Liver (tissue), 9 donors: Measurements from ENCODE around the gene PSMB2. TPM values are rescaled to one million over a fixed set of nuclear protein-coding genes. Genes with fewer than 3 reads are reported as not detected.
A peak's percentile ranks its signal among the peaks of the same experiment; 100 is the strongest.

Experiments used
- DNase-seq: peaks from one replicate; pipeline ENCODE4 v3.0.0-alpha.2; 2017; ENCODE audit warnings: low spot score
- H3K27ac ChIP-seq, 2 donors: one replicate each; pipeline ENCODE4 v1.7.0; 2013; ENCODE audit warnings: inconsistent platforms in 2 of 2, low read length in 2 of 2, control low read depth in 1 of 2, low read depth in 1 of 2, mild to moderate bottlenecking in 1 of 2
- H3K27me3 ChIP-seq, 4 donors: one replicate each; pipeline versions ENCODE4 v1.6.1 to v1.7.0; 2013; ENCODE audit warnings: low read length in 3 of 4, inconsistent platforms in 1 of 4, mild to moderate bottlenecking in 1 of 4, moderate library complexity in 1 of 4; ENCODE audit not compliant: control insufficient read depth in 4 of 4, insufficient read depth in 4 of 4
- H3K36me3 ChIP-seq, 4 donors: one replicate each; pipeline versions ENCODE4 v1.6.1 to v1.7.0; 2013; ENCODE audit warnings: low read length in 3 of 4, mild to moderate bottlenecking in 3 of 4, low read depth in 1 of 4, moderate library complexity in 1 of 4; ENCODE audit not compliant: control insufficient read depth in 4 of 4, insufficient read depth in 3 of 4
- H3K4me1 ChIP-seq, 4 donors: one replicate each; pipeline versions ENCODE4 v1.6.1 to v1.7.0; 2013; ENCODE audit warnings: low read length in 3 of 4, mild to moderate bottlenecking in 3 of 4, moderate library complexity in 1 of 4; ENCODE audit not compliant: control insufficient read depth in 4 of 4, insufficient read depth in 4 of 4
- H3K4me3 ChIP-seq, 3 donors: one replicate each; pipeline versions ENCODE4 v1.6.1 to v1.7.0; 2013; ENCODE audit warnings: low read length in 3 of 3, control low read depth in 1 of 3, low read depth in 1 of 3, mild to moderate bottlenecking in 1 of 3
- H3K9ac ChIP-seq, 2 donors: one replicate each; pipeline ENCODE4 v1.7.0; 2013; ENCODE audit warnings: low read length in 2 of 2, mild to moderate bottlenecking in 2 of 2, moderate library complexity in 2 of 2, control low read depth in 1 of 2, low read depth in 1 of 2
- H3K9me3 ChIP-seq, 4 donors: one replicate each; pipeline versions ENCODE4 v1.6.1 to v1.7.0; 2013; ENCODE audit warnings: low read length in 3 of 4; ENCODE audit not compliant: control insufficient read depth in 4 of 4
- ATF3 ChIP-seq: IDR thresholded peaks from 2 replicates; pipeline ENCODE4 v1.6.1; 2016; ENCODE audit warnings: antibody characterized with exemption
- EGR1 ChIP-seq, 2 donors: IDR thresholded peaks; 2 replicates each; pipeline ENCODE4 v1.6.1; 2016 to 2018; ENCODE audit warnings: antibody characterized with exemption in 2 of 2, low read depth in 2 of 2
- FOXA1 ChIP-seq: IDR thresholded peaks from 2 replicates; pipeline ENCODE4 v1.6.1; 2016; ENCODE audit warnings: antibody characterized with exemption
- GABPA ChIP-seq, 2 donors: IDR thresholded peaks in 1 of 2; conservative IDR thresholded peaks in 1 of 2; 2 replicates each; pipeline ENCODE4 v1.6.1; 2016; ENCODE audit warnings: antibody characterized with exemption in 2 of 2, mild to moderate bottlenecking in 1 of 2, moderate library complexity in 1 of 2
- HNF4A ChIP-seq, 2 donors: conservative IDR thresholded peaks; 2 replicates each; pipeline ENCODE4 v1.6.1; 2016; ENCODE audit warnings: antibody characterized with exemption in 2 of 2, mild to moderate bottlenecking in 2 of 2
- HNF4G ChIP-seq: IDR thresholded peaks from 2 replicates; pipeline ENCODE4 v1.6.1; 2016; ENCODE audit warnings: antibody characterized with exemption
- JUND ChIP-seq, 2 donors: IDR thresholded peaks; 2 replicates each; pipeline ENCODE4 v1.6.1; 2016; ENCODE audit warnings: antibody characterized with exemption in 2 of 2
- NR2F2 ChIP-seq: IDR thresholded peaks from 2 replicates; pipeline ENCODE4 v1.6.1; 2016; ENCODE audit warnings: antibody characterized with exemption
- RAD21 ChIP-seq, 2 donors: IDR thresholded peaks; 2 replicates each; pipeline ENCODE4 v1.6.1; 2016; ENCODE audit warnings: antibody characterized with exemption in 2 of 2, mild to moderate bottlenecking in 2 of 2
- SP1 ChIP-seq: IDR thresholded peaks from 2 replicates; pipeline ENCODE4 v1.6.1; 2018; ENCODE audit warnings: antibody characterized with exemption, mild to moderate bottlenecking
- TAF1 ChIP-seq: conservative IDR thresholded peaks from 2 replicates; pipeline ENCODE4 v1.6.1; 2016; ENCODE audit warnings: antibody characterized with exemption, mild to moderate bottlenecking
- YY1 ChIP-seq: IDR thresholded peaks from 2 replicates; pipeline ENCODE4 v1.6.1; 2016; ENCODE audit warnings: antibody characterized with exemption, mild to moderate bottlenecking
- WGBS: extraction: QIAGEN DNeasy Blood & Tissue Kit; methylation state at CpG from one replicate; pipeline ENCODE4 v1.1.7; 2013; 5-methylcytosine and 5-hydroxymethylcytosine counted together
- polyA plus RNA-seq, 2 donors: library from polyadenylated mRNA; stranded (reverse) in 1 of 2; unstranded in 1 of 2; fragments of 200-250 nt in 1 of 2; fragments of >200 nt in 1 of 2; fragmentation: Nextera tagmentation in 1 of 2; extraction: Ambion mirVana in 1 of 2; gene quantifications; one replicate each; pipeline versions ENCODE4 v1.2.1 to v1.2.3, GENCODE V29; 2013 to 2015
- total RNA-seq, 2 donors: library from RNA; depleted of rRNA; stranded (reverse); fragments of >200 nt; gene quantifications; one replicate each; pipeline ENCODE4 v1.2.3, GENCODE V29; 2014
- TF ChIP-seq, protein P1 (sequence below): IDR thresholded peaks from 2 replicates; pipeline ENCODE4 v1.6.1; 2016; ENCODE audit warnings: antibody characterized with exemption
- donor health status: healthy.
- donor health status: healthy.
- donor health status: healthy.
- donor health status: healthy.
- donor health status: healthy.

Gene PSMB2
- total and polyA plus RNA-seq, 4 donors, result 19.1 to 76.6 (median 40.8) TPM

GRCh38 chr1:35555601-35556477 is 85.5 kb downstream of the PSMB2 start (continued):
- TF ChIP-seq, protein P1, sequence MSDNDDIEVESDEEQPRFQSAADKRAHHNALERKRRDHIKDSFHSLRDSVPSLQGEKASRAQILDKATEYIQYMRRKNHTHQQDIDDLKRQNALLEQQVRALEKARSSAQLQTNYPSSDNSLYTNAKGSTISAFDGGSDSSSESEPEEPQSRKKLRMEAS, result no peak
- TF ChIP-seq ATF3, result no peak
- no peak for TF ChIP-seq HNF4G
- no peak for TF ChIP-seq JUND (IDR thresholded peaks at IDR 0.05)
- TF ChIP-seq SP1, result peak; percentile 66
- TF ChIP-seq GABPA (IDR thresholded peaks at IDR 0.05 in 1 of 2, conservative IDR thresholded peaks at IDR 0.05 in 1 of 2), result no peak
- TF ChIP-seq RAD21 (IDR thresholded peaks at IDR 0.05), result no peak
- TF ChIP-seq YY1, result peak; percentile 89
- no peak for TF ChIP-seq NR2F2
- TF ChIP-seq HNF4A (conservative IDR thresholded peaks at IDR 0.05), result peak; percentile 39 to 57

DNA sequence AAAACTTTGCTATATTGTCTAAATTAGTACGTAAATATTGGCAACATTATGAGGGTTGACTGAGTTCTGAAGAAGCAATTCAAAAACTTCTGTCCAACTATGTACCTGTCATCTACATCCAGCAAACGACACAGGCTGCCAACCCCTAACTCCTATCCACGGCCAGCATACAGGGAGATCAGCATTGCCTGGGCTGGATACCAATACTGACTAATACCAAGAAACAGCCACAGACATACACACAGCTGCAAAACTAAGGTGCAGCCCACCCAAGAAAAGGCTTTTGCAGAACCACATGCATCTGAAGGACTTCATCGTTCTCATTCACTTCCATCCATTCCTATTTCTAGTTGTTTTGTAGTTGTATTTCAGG is 86.1 kb downstream of the PSMB2 start:
- Histone ChIP-seq H3K4me1 (peaks cover 2 to 50% (median 42%) of the 10 kb centered on the region in 4 donors), H3K36me3 (peaks cover 0 to 22% (median 16%) of the 10 kb centered on the region in 4 donors), H3K9me3 (no peaks in the 10 kb centered on the region), H3K4me3 (no peak overlapping the region), H3K27ac (peak overlapping the region in 1 of 2 donors; percentile 99), H3K9ac (no peak overlapping the region), H3K27me3 (no peaks in the 10 kb centered on the region)
- TF ChIP-seq YY1, result no peak
- TF ChIP-seq EGR1 (IDR thresholded peaks at IDR 0.05; ENCODE audit: low read depth in 2 of 2), result no peak
- no peak for TF ChIP-seq NR2F2
- no peak for TF ChIP-seq TAF1
- TF ChIP-seq HNF4A (conservative IDR thresholded peaks at IDR 0.05), result no peak
- no peak for TF ChIP-seq SP1
- no peak for TF ChIP-seq HNF4G
- TF ChIP-seq RAD21 (IDR thresholded peaks at IDR 0.05), result no peak
- TF ChIP-seq, protein P1, result no peak
- DNase-seq, result no peak
- WGBS, result 82% methylated on average over 4 of the region's 4 CpGs

- Histone ChIP-seq H3K27ac (no peak overlapping the region), H3K4me1 (peaks cover 2 to 48% (median 42%) of the 10 kb centered on the region in 4 donors), H3K9ac (no peak overlapping the region), H3K9me3 (no peaks in the 10 kb centered on the region), H3K27me3 (no peaks in the 10 kb centered on the region), H3K36me3 (peaks cover 1 to 25% (median 20%) of the 10 kb centered on the region in 4 donors), H3K4me3 (no peak overlapping the region)
- WGBS, result 51% methylated on average over 7 of the region's 7 CpGs
- no peak for DNase-seq
- TF ChIP-seq FOXA1 (no peak), YY1 (peak; percentile 49), HNF4G (no peak), RAD21 (IDR thresholded peaks at IDR 0.05) (peak in 1 of 2 donors; percentile 26), ATF3 (no peak), TAF1 (no peak), SP1 (no peak), EGR1 (IDR thresholded peaks at IDR 0.05; ENCODE audit: low read depth in 2 of 2) (no peak)
These were observed 86.8 kb downstream of the PSMB2 start for GRCh38 chr1:35554266-35555211.
